Stimulated activated CD8-positive, alpha-beta memory T cell treated with anti-CD3 and anti-CD28 coated beads, Interleukin-15, amount 100 ng/mL, for 4 hours (primary cell): ENCODE results near the gene PTPRCAP.

Experiments
- DNase-seq, 2 donors: peaks; one replicate each; pipeline ENCODE4 v3.0.0-alpha.2; 2020; ENCODE audit warnings: low read depth in 2 of 2

Gene PTPRCAP

DNA sequence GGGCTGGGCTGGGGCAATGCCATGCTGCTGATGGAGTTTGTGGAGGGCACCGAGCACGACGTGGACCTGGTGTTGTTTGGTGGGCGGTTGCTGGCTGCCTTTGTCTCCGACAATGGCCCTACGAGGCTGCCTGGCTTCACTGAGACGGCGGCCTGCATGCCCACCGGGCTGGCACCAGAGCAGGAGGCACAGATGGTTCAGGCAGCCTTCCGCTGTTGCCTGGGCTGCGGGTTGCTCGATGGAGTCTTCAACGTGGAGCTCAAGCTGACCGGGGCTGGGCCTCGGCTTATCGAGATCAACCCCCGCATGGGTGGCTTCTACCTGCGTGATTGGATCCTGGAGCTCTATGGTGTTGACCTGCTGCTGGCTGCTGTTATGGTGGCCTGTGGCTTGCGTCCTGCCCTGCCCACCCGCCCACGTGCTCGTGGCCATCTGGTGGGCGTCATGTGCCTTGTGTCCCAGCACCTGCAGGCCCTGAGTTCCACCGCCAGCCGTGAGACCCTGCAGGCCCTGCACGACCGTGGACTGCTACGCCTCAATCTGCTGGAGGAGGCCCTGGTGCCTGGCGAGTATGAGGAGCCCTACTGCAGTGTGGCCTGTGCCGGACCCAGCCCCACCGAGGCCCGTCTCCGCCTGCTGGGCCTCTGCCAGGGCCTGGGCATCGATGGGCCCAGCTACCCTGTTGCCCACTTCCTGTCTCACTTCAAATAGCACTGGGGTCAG is 13.4 kb downstream of the PTPRCAP start:
- no peak for DNase-seq

DNA sequence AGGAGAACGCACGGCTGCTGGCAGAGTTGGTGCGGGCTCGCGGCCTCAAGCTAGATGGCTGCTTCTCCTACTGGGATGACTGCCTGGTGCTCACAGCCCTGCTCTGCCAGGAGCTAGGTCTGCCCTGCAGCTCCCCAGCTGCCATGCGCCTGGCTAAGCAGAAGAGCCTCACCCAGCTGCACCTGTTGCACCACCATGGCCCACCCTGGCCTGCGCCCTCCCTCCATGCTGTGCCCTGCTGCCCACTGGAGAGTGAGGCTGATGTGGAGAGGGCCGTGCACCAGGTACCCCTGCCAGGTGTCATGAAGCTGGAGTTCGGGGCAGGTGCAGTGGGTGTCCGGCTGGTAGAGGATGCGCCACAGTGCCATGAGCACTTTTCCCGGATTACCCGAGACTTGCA is 14.0 kb downstream of the PTPRCAP start:
- DNase-seq: no peak

DNA sequence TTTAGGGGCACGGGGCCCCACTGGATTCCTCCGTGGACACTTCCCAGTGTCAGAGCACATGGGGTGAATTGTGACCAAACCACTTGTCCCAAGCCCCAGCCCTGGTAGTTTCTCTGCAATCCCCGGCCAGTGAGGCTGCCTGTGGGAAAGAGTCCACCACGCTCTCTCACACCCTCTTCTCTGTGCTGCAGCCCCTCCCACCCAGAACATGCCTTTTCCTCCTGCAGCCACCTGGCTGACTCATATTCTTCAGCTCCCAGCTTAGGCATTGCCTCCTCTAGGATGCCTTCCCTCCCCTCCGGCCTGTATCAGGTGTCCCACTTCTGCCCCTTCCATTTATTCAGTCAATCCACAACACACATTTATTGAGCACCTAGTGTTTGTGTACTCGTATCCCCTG is 14.6 kb downstream of the PTPRCAP start:
- DNase-seq: no peak

DNA sequence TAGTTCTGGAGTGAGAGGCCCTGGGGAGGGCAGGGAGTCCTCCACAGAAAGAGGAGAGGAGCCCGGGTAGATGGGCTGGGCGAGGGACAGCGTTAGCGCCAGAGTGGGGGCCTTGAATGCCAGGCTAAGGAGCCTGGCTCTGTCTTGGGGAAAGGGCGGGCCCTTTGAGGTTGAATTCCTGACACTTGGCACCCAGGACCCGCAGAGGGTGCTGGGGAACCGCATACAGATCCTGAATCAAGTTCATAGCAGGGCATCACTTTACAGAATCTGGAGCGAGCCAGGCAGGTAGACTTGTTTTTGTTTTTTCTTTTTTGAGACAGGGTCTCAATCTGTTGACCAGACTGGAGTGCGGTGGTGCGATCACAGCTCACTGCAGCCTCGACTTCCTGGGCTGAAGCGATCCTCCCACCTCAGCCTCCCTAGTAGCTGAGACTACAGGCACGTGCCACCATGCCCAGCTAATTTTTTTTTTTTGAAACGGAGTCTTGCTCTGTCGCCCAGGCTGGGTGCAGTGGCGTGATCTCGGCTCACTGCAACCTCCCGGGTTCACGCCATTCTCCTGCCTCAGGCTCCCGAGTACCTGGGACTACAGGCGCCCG is 16.0 kb downstream of the PTPRCAP start:
- DNase-seq: no peak

DNA sequence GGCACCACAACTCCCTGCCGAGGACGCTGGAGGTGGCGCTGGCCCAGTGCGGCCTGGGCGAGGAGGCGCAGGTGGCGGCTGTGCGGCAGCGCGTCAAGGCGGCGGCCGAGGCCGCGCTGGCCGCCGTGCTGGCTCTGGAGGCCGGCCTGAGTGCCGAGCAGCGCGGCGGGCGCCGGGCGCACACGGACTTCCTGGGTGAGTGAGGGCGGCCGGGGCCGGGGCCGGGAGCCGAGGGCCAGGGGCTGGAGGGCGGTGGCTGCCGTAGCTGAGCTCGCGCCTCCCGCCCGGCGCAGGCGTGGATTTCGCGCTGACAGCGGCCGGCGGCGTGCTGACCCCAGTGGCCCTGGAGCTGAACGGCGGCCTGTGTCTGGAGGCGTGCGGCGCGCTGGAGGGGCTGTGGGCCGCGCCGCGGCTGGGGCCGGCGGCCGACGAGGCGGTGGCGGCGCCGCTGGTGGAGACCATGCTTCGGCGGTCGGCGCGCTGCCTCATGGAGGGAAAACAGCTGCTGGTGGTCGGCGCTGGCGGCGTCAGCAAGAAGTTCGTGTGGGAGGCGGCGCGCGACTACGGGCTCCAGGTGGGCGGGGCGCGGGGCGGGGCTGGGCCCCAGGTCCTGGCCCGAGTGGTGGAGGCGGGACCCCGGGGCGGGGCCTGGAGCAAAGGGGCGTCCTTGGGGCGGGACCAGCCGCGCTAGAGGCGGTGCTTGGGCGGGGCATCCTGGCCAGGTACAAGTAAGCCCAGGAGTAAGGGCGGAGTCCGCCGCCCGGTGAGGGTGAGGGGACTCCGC is 16.6 kb downstream of the PTPRCAP start:
- DNase-seq: peak; percentile 96 to 97

DNA sequence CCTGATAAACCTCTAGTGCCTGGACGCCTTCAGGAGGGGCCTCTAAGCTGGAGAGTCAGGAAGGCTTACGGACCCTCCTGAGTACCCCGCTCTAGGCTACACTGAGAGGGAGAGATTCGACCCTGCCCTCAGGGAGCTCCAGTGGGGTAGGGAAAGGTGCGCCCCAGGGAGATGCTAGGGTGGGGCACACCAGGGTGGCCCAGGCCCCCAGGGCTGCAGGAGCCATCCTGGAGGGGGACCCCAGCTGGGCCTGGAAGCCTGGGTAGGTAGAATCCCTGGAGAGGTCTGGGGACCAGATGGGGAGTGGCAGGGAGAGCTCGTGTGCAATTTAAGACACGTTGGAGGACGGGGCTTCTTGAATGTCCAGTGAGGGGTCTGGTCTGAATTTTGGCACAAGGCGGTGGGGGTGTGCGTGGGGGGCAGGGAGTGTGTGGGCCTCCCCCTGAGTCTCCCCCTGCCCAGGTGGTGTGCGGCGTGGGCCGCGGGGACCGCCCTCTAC is 17.3 kb downstream of the PTPRCAP start:
- DNase-seq: no peak

DNA sequence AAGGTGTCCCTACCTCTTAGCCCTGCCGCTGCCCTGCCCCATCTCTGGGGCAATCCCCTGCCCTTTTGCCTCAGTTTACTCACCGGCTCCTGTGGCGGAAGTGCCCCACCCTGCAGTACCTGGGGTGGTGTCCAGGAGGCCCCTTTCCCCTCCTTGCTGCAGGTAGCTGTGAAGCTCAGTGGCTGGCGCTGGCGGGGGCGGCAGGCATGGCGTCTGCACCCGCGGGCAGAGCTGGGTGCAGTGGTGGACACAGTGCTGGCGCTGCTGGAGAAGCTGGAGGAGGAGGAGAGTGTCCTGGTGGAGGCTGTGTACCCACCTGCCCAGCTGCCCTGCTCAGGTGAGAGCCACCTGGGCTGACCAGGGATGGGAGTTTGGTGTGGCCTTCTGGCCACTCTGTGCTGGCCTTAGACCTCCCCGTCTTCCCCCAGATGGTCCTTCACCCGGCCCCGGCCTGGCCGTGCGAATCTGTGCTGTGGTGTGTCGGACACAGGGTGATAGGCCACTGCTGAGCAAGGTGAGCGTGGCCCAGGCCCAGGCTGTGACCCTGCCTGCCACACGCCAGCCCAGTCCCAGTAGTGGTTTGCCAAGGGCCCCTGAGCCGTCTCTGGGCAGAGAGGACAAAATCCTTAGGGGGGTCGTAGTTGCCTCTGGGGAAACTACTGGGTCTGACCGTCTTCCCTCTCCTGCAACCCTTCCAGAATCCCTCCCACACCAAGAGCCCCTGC is 18.0 kb downstream of the PTPRCAP start:
- no peak for DNase-seq

DNA sequence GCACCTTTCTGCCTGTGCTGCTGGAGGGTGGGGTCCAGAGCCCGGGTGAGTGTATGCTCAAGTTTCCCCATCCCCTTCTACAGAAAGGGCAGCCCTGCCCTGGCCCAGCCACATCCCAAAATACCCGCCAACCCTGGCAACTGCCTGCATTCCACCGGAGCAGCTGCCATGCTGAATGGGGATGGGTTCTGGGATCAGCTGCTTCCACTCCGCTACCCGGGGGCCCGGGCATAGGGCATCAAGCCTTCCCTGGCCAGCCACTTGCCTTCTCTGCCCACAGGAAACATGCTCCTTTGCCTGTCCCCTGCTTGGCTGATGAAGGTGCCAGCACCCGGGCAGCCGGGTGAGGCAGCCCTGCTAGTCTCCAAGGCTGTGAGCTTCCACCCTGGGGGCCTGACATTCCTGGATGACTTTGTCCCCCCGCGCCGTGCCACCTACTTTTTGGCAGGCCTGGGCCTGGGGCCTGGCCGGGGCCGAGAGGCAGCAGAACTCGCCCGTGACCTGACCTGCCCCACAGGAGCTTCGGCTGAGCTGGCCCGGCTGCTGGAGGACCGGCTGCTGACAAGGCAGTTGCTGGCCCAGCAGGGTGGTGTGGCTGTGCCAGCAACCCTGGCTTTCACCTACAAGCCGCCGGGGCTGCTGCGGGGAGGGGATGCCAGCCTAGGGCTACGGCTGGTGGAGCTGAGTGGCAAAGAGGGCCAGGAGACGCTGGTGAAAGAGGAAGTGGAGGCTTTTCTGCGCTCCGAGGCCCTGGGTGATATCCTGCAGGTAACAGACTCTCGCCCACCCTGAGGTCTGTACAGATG is 18.8 kb downstream of the PTPRCAP start:
- no peak for DNase-seq

DNA sequence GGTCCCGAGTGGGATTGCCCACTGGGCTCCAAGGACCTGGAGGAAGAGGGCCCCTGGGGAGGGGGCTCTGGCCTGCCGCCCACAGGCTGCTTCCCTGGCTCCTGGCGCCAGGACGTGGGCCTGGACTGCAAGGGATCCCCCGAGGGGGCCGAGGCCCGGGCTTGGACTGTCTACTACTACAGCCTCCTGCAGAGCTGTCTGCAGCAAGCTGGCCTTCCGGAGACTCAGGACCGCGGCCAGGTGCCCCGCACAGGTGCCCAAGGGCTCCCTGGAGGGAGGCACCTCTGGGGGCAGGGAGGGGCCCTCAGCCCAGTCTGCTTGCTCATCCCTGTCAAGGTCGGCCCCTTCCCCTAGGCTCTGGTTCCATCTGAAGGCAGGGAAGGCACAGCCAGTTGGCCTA is 20.1 kb downstream of the PTPRCAP start:
- no peak for DNase-seq

DNA sequence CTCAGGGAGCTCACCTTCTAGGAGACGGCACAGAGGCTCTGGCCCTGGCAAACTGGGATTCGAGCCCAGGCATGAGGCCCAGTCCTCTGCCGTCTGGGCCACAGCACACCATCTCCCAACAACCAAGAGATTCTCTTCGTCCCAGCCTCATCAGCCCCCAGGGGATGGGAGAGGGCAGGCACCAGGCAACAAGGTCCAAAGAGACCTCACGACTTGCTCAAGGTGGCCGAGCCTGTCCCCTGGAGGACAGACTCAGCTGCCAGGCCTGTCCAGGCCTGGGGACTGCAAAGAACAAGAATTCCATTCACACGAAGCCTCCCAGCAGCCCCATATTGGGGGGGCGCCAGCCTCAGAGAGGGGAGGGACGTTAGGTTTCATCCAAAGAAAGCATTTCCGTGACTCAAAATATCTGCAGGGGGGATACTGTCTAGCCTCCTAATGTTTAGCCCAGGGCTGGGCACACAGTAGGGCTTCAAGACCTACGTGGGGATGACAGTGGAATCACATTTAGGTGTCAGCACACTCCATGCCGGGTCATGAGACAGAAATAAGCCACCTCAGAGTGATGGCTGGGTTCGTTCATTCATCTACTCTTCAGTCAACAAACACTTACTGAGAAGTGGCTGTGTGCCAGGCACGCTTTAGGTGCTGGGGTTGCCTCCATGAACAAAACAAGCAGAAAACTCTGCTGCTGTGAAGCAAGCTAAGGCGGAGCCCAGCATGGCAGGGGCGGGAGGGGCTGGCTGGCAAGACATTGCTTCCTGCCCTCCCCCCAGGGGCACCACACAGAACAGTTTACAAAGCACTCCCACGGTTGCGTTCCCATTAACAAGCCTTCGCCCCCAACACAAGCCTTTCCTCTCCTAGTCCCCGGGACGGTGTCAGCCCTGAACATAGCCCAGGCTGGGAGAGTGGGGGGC is 20.8 kb downstream of the PTPRCAP start:
- DNase-seq: peak; percentile 55 to 66

DNA sequence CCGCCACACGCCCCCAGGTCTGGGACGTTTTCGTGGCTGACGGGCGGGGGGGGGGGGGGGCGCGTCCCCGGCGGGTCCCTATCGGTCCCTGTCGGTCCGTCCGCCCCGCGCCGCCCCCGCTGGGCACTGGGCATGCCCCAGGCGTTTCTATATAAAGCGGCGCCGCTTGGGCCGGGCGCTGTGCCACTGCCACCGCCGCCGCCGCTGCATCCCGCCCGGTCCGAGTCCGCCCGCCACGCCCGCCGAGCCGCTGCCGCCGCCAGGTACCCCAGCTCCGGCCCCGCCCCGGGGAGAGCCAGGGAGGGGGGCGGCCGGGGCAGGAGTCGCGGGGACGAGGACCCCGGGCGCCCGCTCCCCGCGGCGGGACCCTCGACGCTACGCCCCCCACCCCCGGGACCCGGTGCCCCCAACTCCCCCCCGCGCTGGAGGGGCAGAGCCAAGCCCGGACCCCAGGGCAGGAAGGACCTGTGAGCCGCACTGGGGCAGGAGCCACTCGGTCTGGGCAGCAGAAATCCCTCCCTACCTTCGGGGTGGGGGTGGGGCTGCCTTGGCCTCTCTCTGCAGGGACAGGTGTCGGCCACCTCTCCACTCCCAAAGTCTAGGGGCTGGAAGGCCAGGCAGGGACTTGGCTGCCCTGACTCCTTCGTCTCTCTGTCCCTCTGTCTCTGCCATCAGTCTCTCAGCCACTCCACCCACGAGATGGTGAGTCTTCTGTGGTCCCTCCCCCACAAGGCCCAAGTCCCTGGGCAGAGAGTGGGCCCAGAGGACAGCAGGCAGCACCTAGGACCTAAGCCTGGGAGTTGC is 21.8 kb downstream of the PTPRCAP start, which contains the start of gene CARNS1:
Gene CARNS1 (plus strand): TSS at position 178 of the 804 bp plus-strand sequence. CDS start 522 bp downstream, at position 700.
- no peak for DNase-seq

DNA sequence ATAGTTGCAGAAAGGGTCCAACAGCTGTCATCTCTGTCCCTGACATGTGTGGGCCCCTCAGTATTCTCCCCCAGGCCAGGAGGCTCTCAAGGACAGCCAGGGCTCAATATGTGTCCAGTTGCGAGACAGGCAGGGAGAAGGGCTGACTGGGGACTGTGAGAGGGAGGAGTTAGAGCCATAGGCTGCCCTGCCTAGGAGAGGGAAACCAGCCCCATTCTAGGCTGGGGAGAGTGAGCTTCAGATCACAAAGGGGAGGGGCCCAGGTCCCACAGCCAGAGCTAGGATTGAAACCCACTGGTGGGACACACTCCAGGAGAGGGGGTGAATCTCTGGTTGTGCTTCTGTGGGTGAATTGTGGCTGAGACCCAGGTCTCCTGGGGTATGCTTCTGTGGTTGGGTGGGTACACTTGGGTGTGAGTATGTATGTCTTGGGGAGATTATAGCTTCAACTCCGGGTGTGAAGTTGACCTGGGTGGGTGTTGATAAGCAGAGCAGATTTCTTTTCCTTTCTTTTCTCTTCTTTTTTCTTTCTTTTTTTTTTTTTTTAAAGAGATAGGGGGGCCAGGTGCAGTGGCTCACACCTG is 24.1 kb downstream of the PTPRCAP start:
- DNase-seq: no peak

DNA sequence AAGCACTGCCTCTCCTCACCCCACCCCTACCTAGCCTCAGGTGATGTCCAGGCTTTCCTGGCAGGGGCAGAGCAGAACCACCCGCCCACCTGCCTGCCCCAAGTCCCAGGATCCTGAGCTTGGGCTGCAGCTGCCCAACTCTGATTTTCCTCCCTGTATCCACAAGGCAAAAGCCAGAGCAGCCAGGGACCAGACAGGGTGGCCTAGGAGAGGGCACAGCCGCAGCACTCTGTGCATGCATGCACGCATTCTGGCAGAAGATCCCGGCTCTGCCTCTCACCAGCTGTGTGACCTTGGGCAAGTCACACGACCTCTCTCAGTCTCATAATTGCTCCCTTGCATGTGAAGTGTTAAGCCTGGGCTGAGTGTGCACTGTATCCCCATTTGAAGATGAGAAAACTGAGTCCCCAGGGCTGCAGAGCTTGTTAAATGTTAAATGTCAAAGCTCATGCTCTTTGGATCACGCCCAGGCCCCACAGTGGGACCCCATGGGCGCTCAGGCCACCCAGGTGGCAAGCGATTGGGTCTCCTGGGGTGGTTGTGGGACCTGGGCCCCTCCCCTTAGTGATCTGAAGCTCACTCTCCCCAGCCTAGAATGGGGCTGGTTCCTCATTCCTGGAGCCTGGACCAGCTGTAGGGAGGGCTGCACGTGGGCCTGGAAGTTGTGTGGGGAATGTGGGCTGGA is 24.8 kb downstream of the PTPRCAP start:
- DNase-seq: no peak

DNA sequence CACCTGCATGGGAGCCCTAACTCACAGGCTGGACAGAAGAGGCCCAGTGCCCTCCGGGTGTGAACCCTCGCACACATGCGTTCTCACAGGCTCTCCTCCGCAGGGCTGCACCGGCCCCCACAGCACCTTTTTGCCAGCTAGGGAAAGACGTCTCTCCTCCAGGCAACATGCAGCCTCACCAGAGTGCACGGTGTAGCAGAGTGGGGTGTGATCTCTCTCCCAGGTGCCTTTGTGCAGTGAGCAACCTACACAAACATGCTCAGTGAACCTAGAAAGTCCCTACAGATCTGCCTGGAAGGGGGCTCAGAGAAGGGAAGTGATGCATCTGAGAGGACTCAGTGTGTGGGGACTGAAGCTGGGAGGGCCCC is 25.7 kb downstream of the PTPRCAP start:
- no peak for DNase-seq

DNA sequence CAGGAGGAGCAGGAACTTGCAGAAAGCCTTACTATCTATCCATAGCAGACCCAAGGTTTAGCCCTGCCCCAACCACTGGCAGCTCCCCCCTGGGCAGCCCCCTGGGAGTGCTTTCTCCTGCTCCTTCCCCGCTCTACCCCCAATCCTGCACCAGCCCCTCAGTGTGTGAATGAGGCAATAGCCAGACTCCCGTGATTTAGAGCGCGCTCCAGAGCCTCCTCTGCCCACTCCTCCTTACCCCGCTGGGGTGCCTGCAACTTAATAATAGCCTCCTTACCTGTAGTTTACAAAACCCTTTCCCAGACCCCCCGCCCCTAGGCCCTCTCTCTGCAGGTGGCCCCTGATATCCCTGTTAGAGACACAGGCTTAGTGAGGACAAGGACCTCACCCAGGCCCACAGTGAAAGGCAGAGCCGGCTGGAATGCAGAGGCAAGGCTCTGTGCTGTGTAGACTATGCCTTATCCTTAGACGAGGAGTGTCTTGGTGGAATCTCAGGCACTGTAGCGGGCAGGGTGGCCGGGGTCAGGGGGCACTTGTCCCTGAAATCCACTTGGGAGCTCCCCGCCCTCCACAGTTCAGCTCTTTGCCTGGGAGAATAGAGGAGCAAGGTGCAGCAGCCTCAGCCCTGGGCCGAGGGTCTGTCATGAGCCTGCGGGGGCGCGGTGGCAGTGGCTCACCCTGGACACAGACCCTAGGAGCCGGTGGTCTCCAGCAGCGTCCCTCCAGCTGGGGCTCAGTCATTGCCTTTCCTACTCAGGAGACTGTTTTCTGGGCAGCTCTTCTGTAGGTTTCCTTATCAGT is 26.3 kb downstream of the PTPRCAP start:
- DNase-seq: no peak

DNA sequence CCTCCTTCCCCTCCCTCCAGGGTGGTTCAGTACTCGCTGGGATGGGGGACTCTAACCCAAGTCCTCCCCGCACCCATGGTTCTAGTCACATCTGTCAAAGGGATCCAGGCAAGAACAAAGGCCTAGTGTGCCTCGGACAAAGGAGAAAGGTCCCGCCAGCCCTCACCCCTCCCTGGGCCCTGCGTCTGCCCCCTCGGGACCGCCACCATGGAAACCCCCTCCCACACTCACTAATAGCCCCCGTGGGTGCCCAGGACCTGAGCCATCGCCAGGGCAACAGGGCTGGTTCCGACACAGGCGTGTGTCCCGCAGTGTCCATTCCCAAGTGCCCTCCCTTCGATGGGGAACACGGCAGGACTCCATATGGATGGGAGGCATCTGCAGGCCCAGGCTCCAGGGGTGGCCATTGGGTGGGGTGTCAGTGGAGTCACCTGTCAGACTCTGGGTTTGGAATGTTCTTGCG is 27.1 kb downstream of the PTPRCAP start:
- no peak for DNase-seq

DNA sequence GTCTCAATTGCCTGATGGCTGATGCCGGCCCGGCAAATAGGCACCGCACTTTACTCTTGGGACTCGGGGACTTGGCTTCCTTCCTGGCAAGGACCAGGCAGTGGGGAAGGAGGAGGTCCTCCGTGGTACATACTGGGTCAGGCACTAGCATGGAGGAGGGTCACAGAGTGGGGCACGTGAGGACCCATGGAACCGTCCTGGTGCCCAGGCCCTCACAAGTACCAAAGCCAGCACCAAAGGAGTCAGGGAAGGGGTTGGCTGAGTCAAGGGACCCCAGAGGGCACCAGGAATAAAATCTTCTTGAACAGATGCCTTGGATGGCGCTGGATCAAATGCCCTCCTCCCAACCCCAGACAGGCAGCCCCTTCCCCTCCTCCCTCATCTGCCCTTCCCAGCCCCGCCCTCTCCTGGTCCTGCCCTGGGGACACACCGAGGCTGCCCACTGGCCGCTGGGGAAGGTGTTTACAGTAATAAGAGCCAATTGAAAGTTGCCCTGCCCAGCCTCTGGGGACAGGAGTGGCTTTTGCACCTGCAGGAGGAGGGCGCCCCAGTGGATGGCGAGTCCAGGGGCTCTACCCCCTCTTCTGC is 27.6 kb downstream of the PTPRCAP start:
- DNase-seq: no peak
